GM12874 (cell line): ENCODE results near the gene ATOH7.

Source experiments
- TF ChIP-seq, protein P1 (sequence below): IDR thresholded peaks from 2 replicates; pipeline ENCODE4 v1.5.1; 2011; ENCODE audit warnings: low read depth, mild to moderate bottlenecking, control low read depth, low read length, moderate library complexity; ENCODE audit not compliant: insufficient read depth

Gene ATOH7

DNA sequence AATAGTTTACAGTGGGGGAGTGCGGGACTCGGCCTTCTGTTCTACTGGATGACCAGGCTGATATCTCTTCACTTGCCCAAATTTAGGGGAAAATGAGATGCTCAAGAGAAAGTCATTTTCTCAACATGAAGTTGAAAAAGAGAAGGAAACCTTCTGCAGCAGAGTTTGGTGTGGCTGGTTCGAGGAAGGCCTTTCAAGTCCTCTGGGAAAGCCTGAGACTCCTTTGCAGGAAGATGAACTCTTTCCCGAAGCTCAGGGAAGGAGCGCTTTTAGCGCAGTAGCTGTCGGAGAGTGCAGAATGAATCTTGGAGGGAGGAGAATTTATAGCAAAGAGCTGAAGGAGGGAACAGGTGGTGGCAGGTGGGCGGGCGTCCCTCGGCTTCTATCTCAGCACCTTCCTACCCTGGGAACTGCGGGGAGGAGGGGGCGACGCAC is at the start of gene ATOH7:
TSS of gene ATOH7 (minus strand) at position 297 of the 435 bp plus-strand sequence. CDS start 436 bp downstream, outside the sequence.
- TF ChIP-seq, protein P1, sequence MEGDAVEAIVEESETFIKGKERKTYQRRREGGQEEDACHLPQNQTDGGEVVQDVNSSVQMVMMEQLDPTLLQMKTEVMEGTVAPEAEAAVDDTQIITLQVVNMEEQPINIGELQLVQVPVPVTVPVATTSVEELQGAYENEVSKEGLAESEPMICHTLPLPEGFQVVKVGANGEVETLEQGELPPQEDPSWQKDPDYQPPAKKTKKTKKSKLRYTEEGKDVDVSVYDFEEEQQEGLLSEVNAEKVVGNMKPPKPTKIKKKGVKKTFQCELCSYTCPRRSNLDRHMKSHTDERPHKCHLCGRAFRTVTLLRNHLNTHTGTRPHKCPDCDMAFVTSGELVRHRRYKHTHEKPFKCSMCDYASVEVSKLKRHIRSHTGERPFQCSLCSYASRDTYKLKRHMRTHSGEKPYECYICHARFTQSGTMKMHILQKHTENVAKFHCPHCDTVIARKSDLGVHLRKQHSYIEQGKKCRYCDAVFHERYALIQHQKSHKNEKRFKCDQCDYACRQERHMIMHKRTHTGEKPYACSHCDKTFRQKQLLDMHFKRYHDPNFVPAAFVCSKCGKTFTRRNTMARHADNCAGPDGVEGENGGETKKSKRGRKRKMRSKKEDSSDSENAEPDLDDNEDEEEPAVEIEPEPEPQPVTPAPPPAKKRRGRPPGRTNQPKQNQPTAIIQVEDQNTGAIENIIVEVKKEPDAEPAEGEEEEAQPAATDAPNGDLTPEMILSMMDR: no peak

DNA sequence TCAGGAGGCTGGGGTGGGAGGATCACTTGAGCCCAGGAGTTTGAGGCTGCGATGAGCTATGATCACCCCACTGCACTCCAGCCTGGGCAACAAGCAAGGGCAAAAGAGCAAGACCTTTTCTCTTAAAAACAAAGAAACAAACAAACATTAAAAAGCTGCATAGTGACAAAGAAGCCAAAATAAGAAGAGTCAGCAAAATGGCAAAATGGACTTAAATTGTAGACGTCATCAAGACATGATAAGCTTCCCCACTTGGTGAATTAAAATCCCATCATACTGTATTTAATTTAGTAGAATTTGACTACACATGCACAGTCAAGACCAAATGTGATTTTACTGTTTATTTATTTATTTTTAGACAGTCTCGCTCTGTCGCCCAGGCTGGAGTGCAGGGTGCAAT is 48.8 kb upstream of the ATOH7 start:
- TF ChIP-seq, protein P1: no peak

DNA sequence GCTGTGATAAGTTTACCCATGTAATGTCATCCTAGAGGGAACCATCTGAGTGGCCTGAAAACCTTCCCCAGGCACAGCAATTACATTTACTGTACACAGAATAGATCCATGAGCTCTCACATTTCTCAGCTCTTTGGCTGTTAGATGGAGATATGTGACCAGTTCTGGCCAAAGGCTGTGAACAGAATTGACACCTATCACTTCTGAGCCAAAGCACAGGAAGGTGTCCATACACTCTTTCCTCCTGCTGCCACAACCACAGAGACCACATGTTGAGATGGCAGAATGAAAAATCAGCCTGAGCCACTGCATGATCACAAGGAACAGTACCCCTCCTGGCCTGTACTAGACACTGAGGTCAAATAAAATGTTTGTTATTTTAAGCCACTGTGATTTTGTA is 44.3 kb upstream of the ATOH7 start:
- TF ChIP-seq, protein P1: no peak

DNA sequence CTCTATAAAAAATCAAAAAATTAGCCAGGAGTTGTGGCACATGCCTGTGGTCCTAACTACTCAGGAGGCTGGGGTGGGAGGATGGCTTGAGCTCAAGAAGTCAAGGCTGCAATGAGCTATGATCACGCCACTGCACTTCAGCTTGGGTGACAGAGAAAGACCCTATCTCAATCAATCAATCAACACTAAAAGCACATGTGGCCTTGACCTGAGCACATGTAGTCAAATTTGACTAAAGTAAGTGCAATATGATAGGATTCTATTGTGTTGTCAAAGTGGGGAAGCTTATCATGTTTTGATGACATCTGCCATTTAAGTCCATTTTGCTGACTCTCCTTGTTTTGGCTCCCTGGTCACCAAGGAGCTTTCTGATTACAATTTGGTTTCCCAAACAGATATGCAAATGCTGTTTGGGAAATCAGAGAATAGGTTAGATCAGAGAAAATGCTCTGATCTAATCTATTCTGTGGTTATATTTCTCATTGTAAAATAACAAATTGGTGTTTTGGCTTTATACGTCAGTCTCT is 43.8 kb upstream of the ATOH7 start:
- TF ChIP-seq, protein P1: no peak

DNA sequence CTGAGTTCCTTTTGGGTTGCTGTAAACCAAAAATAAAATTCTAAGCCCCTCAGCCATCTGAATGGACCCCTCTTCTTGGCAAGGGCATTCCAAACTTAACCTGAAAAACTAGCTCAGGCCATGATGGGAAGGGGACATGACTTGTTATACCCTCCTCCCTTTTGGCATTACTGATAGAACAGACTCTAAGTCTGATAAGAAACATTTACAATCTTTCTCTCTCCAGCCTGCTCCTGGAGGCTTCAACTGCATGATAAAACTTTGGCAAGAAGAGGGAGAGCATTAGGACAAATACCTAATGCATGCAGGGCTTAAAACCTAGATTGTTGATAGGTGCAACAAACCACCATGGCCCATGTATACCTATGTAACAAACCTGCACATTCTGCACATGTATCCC is 40.9 kb upstream of the ATOH7 start:
- TF ChIP-seq, protein P1: no peak

DNA sequence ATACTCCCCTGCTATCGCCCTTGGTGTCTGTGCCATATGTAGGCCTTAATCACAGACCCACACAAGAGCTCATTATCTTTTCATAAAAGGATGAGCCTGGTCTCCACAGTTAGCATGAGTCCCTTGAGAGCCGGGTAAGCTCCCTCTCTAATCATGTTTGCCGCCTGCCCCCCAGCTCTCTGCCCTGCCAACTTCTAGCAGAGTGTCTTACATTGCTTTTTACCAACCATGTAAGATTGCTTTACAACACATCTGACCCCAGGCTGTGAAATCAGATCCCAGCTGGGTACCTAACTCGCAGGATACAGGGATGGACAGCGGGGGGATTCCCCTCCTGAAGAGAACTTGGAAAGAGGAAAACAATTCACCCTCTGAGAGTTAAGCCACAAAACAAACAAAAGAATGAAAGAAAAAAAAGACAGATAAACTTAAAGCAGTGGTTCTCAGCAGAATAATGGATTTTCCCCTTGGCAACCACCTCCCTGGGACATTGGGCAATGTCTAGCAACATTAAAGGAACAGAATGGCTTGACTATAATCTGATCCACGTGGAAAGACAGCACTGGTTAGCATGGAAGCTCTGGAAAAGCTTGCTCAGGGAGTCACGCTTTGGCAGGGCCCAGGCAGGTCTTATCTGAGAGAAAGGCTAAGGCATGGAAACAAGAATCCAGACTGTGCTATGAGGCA is 39.4 kb upstream of the ATOH7 start:
- TF ChIP-seq, protein P1: no peak

DNA sequence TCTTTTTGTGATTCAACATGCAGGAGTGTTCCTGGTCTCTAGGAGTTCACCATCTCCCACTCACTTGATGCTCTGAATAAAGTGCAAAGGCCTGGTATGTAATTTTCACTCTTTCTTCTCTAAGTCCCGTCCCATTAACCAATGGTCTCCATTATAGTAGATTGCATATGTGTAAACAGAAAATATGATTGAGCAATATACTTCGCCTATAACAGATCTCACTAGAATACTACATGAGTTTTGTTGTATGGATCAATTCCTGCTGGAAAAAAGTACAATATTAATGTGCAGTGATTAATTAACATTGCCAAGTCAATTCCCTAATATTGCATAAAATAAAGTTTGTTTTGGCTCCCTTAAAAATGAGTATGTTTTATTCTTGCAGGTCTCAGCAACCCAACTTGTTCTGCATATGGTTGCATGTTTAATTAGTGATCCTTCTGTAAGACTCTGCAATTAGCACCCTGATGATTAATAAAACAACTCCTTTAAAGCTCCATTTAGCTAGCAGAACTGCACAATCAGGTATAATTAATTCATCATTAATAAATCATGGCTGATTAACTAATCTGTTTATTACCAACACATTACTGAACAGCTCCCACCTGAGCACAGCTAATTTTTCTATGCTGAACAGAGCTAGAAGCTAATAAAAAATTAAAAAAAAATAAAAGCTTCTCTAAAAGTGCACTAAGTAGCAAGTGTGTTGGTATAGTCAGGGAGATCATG is 37.8 kb upstream of the ATOH7 start:
- TF ChIP-seq, protein P1: no peak
